Stimulated activated naive CD8-positive, alpha-beta T cell treated with anti-CD3 and anti-CD28 coated beads, Interleukin-15, amount 100 ng/mL, for 72 hours (primary cell): ENCODE measurements around the gene CLEC2A.

Experiments used
- ATAC-seq: fragments of 150-1000 bp; cut with Tn5 transposase; 2 replicates; pipeline ENCODE4 v1.10.0; 2021; ENCODE audit warnings: mild to moderate bottlenecking, moderate library complexity
- DNase-seq, 2 donors: peaks; one replicate each; pipeline ENCODE4 v3.0.0; 2021 to 2022
- H3K27ac Mint-ChIP-seq, 2 donors: one replicate each; pipeline ENCODE4 v1.8.0; 2022; ENCODE audit warnings: mild to moderate bottlenecking in 2 of 2, mixed read lengths in 2 of 2, moderate library complexity in 2 of 2
- H3K27me3 Mint-ChIP-seq: one replicate; pipeline ENCODE4 v1.8.0; 2022; ENCODE audit warnings: mixed read lengths
- H3K4me1 Mint-ChIP-seq: one replicate; pipeline ENCODE4 v1.8.0; 2022; ENCODE audit warnings: mild to moderate bottlenecking, mixed read lengths
- H3K4me3 Mint-ChIP-seq, 2 donors: one replicate each; pipeline ENCODE4 v1.8.0; 2022; ENCODE audit warnings: mild to moderate bottlenecking in 2 of 2, mixed read lengths in 2 of 2, moderate library complexity in 1 of 2
- H3K9me3 Mint-ChIP-seq, 2 donors: one replicate each; pipeline ENCODE4 v1.8.0; 2022; ENCODE audit warnings: mixed read lengths in 2 of 2

Gene CLEC2A

GRCh38 chr12:9910716-9911421 lies 21.3 kb downstream of the CLEC2A start:
- no peak for DNase-seq
- Mint-ChIP-seq H3K27ac (no peak overlapping the region), H3K27me3 (no peaks in the 10 kb centered on the region), H3K9me3 (peaks cover 36 to 37% of the 10 kb centered on the region in 2 donors), H3K4me3 (no peak overlapping the region), H3K4me1 (peaks cover 36% of the 10 kb centered on the region)
- ATAC-seq: no peak

- no peak for DNase-seq
- H3K9me3 Mint-ChIP-seq: peaks cover 44 to 45% of the 10 kb centered on the region in 2 donors
Measured at GRCh38 chr12:9909724-9910123, 22.4 kb downstream of the CLEC2A start.

GRCh38 chr12:9908350-9908749 lies 23.8 kb downstream of the CLEC2A start:
- no peak for ATAC-seq
- Mint-ChIP-seq H3K27me3 (no peaks in the 10 kb centered on the region), H3K27ac (peak overlapping the region in 1 of 2 donors; percentile 21), H3K9me3 (peaks cover 51 to 57% of the 10 kb centered on the region in 2 donors), H3K4me1 (peaks cover 44% of the 10 kb centered on the region), H3K4me3 (peak overlapping the region in 1 of 2 donors; percentile 14)
- no peak for DNase-seq

More at GRCh38 chr12:9909724-9910123, 22.4 kb downstream of the CLEC2A start:
- ATAC-seq: no peak
- Mint-ChIP-seq H3K27ac (no peak overlapping the region), H3K4me3 (no peak overlapping the region), H3K4me1 (peaks cover 43% of the 10 kb centered on the region), H3K27me3 (no peaks in the 10 kb centered on the region)

- H3K27ac Mint-ChIP-seq: no peak overlapping the region
- no peak overlapping the region for H3K4me3 Mint-ChIP-seq
- peaks cover 42% of the 10 kb centered on the region for H3K4me1 Mint-ChIP-seq
- DNase-seq (no peak), ATAC-seq (no peak)
- peaks cover 57 to 59% of the 10 kb centered on the region in 2 donors for H3K9me3 Mint-ChIP-seq
- H3K27me3 Mint-ChIP-seq: no peaks in the 10 kb centered on the region
Measured at GRCh38 chr12:9907769-9908168, 24.4 kb downstream of the CLEC2A start.

GRCh38 chr12:9906873-9907272 lies 25.3 kb downstream of the CLEC2A start:
- DNase-seq: peak; percentile 35 to 39
- Mint-ChIP-seq H3K4me3 (peak overlapping the region; percentile 70 to 75), H3K9me3 (peaks cover 58 to 63% of the 10 kb centered on the region in 2 donors)

GRCh38 chr12:9902539-9903228 lies 29.5 kb downstream of the CLEC2A start:
- Mint-ChIP-seq H3K4me3 (no peak overlapping the region), H3K27me3 (no peaks in the 10 kb centered on the region), H3K9me3 (peaks cover 24 to 36% of the 10 kb centered on the region in 2 donors), H3K27ac (no peak overlapping the region), H3K4me1 (peaks cover 39% of the 10 kb centered on the region)
- ATAC-seq (no peak), DNase-seq (no peak)

More at GRCh38 chr12:9906873-9907272, 25.3 kb downstream of the CLEC2A start:
- Mint-ChIP-seq H3K4me1 (peaks cover 38% of the 10 kb centered on the region), H3K27ac (peak overlapping the region; percentile 84 to 87), H3K27me3 (no peaks in the 10 kb centered on the region)
- peak; percentile 99 for ATAC-seq

GRCh38 chr12:9900930-9901329 lies 31.2 kb downstream of the CLEC2A start:
- DNase-seq (no peak), ATAC-seq (no peak)
- Mint-ChIP-seq H3K9me3 (peaks cover 24 to 36% of the 10 kb centered on the region in 2 donors), H3K4me3 (no peak overlapping the region), H3K4me1 (peaks cover 28% of the 10 kb centered on the region), H3K27me3 (no peaks in the 10 kb centered on the region), H3K27ac (no peak overlapping the region)

- Mint-ChIP-seq H3K4me3 (no peak overlapping the region), H3K4me1 (peaks cover 20% of the 10 kb centered on the region), H3K27ac (no peak overlapping the region)
Measured at GRCh38 chr12:9899209-9899608, 33.0 kb downstream of the CLEC2A start.

GRCh38 chr12:9897535-9897934 lies 34.6 kb downstream of the CLEC2A start:
- no peak overlapping the region for H3K27ac Mint-ChIP-seq
- ATAC-seq (no peak), DNase-seq (no peak)

More at GRCh38 chr12:9899209-9899608, 33.0 kb downstream of the CLEC2A start:
- Mint-ChIP-seq H3K27me3 (no peaks in the 10 kb centered on the region), H3K9me3 (peaks cover 15 to 23% of the 10 kb centered on the region in 2 donors)
- DNase-seq (no peak), ATAC-seq (no peak)

GRCh38 chr12:9895215-9895971 lies 36.8 kb downstream of the CLEC2A start:
- Mint-ChIP-seq H3K27me3 (no peaks in the 10 kb centered on the region), H3K27ac (no peak overlapping the region), H3K9me3 (no peaks in the 10 kb centered on the region), H3K4me1 (peaks cover 25% of the 10 kb centered on the region), H3K4me3 (no peak overlapping the region)
- ATAC-seq: no peak
- DNase-seq: no peak

More at GRCh38 chr12:9897535-9897934, 34.6 kb downstream of the CLEC2A start:
- Mint-ChIP-seq H3K9me3 (peaks cover 1 to 8% of the 10 kb centered on the region in 2 donors), H3K4me1 (peaks cover 25% of the 10 kb centered on the region), H3K4me3 (peak overlapping the region in 1 of 2 donors; percentile 32), H3K27me3 (no peaks in the 10 kb centered on the region)

GRCh38 chr12:9888665-9889273 lies 43.4 kb downstream of the CLEC2A start:
- DNase-seq (no peak), ATAC-seq (no peak)
- H3K9me3 Mint-ChIP-seq: no peaks in the 10 kb centered on the region
- H3K27ac Mint-ChIP-seq: peak overlapping the region in 1 of 2 donors; percentile 11
- H3K27me3 Mint-ChIP-seq: no peaks in the 10 kb centered on the region
- peaks cover 8% of the 10 kb centered on the region for H3K4me1 Mint-ChIP-seq
- H3K4me3 Mint-ChIP-seq: no peak overlapping the region

- DNase-seq: no peak
- Mint-ChIP-seq H3K4me1 (peaks cover 6% of the 10 kb centered on the region), H3K4me3 (no peak overlapping the region), H3K27me3 (no peaks in the 10 kb centered on the region), H3K27ac (peak overlapping the region in 1 of 2 donors; percentile 42), H3K9me3 (no peaks in the 10 kb centered on the region)
- ATAC-seq: no peak
Measured at GRCh38 chr12:9883175-9883574, 49.0 kb downstream of the CLEC2A start.

- Mint-ChIP-seq H3K27ac (no peak overlapping the region), H3K27me3 (no peaks in the 10 kb centered on the region), H3K4me3 (no peak overlapping the region), H3K4me1 (peaks cover 6% of the 10 kb centered on the region), H3K9me3 (no peaks in the 10 kb centered on the region)
- no peak for DNase-seq
- ATAC-seq: no peak
Measured at GRCh38 chr12:9881988-9882387, 50.2 kb downstream of the CLEC2A start.

- Mint-ChIP-seq H3K4me1 (peaks cover 6% of the 10 kb centered on the region), H3K4me3 (no peak within 1 kb of the TSS), H3K9me3 (no peaks in the 10 kb centered on the region), H3K27me3 (no peaks in the 10 kb centered on the region), H3K27ac (no peak within 1 kb of the TSS)
- ATAC-seq (no peak), DNase-seq (no peak)
Measured at GRCh38 chr12:9881246-9881645, 50.9 kb downstream of the CLEC2A start, which contains the start of gene KLRF2. Gene KLRF2, plus strand, starts transcription at chr12:9881489. Its CDS starts 107 bp downstream, at chr12:9881596.

GRCh38 chr12:9880532-9881078 lies 51.6 kb downstream of the CLEC2A start:
- Mint-ChIP-seq H3K27ac (no peak overlapping the region), H3K4me1 (peaks cover 6% of the 10 kb centered on the region), H3K27me3 (no peaks in the 10 kb centered on the region), H3K9me3 (no peaks in the 10 kb centered on the region), H3K4me3 (no peak overlapping the region)
- DNase-seq (no peak), ATAC-seq (no peak)
